Femur (tissue), 1 donor: Measurements from ENCODE around the gene ARMC7.

Source experiments
- DNase-seq: peaks from one replicate; pipeline ENCODE4 v3.0.0-alpha.2; 2017

ARMC7 gene

DNA sequence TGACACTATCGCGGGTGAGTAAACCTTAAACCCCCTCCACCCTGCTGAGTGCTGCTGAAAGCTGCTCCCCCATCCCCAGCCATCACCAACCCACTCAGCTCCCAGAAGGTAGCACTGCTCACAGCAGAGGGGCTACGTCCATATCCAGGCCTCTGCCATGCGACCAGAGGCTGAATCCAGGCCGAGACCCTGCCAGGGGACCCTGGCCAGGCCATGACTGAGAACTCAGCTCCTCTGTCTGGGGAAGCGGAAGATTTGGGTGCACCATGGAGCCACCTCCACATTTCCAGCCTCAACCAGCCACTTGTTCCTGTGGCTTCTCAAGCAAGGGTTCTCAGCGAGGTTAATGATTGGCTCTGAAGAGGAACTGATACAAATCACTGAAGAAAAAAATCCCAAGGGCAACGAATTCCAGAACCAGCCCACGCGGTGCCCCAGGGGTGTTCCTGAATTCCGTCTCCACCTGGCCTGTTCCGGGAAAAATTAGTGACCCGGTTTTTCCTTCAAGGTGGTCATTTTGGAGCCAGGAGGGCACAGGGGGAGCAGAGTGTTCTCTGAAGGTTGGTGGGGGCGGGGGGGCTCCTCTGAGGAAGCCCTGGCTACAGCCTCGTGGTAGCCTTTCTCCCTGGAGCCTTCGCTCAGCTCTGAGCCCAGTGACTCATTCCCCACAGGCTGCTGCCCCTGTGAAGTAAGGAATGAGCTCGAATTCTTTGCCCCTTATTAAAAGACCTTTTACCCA, 31.3 kb upstream of the ARMC7 start:
- DNase-seq: no peak

DNA sequence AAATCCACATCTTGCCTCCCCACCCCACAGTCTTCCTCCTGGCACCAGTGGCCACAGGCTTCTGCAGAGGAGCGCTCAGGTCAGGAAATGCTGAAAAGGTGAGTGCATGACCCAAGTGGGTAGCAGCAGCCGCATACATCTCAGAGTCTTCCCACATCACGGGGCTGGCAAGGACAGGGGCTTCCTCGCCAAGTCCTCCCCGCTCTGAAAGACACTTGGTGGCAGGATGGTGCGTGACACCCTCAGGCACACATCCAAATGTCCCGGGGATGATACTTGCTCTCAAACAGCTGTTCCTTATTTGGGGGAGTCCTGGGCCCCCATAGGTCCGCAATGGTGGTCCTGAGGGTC, 30.8 kb upstream of the ARMC7 start:
- no peak for DNase-seq

DNA sequence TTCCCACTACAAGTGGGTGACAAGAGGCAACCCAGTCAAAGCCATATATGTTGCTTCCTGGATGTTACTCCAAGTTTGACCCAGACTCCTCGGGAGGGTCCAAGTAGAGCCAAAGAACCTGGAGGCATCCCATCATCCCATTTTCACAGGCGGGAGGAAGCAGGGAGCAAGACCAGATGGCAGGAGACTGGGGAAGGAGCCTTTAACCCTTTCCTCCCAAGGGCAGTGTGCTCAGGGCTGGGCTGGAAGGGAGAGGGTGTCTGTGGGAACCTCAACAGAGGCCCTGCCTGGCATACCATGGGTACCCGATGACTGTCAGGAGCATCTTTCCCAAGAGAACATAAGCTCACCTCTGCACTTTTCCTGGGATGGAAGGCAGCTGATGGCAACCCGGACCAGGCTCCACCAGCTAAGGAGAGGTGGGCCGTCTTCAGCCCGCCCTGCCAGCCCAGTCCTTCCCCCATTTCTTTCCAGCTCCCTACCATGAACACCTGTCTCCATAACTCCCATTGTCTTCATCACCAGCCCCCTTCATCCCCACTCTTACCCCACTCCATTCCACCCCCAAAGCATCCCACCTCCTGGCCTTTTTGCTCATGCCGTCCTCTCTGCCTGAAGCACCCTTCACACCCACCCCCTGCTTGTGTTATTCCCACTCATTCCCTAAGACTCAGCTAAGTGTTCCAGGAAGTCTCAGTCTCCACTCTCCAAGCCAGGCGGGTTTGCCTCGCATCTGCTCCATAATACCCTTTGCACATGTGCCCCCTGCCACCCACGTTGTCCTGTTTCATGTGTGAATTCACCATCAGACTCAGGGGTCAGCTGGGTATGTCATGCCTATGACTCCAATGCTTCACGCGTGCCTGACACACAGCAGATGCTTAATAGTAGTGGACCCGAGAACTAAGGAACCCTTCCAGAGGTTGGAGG, 27.9 kb upstream of the ARMC7 start:
- DNase-seq: no peak

DNA sequence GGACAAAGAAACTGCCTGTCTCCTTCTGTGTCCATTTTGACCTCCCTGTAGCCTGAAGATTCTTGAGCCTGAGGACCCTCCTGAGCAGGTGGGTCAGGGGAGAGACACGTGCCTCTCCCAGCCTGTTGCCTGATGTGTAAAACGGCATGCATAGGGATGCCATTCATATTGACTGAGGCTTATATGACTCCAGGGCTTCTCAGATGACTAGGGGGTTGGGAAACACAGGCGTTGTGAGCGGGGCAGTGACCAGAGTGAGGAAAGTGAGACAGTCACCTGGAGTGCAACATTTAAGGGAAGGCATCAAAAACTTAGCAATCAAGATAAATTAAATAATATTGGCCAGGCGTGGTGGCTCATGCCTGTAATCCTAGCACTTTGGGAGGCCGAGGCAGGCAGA, 27.1 kb upstream of the ARMC7 start:
- DNase-seq: no peak

DNA sequence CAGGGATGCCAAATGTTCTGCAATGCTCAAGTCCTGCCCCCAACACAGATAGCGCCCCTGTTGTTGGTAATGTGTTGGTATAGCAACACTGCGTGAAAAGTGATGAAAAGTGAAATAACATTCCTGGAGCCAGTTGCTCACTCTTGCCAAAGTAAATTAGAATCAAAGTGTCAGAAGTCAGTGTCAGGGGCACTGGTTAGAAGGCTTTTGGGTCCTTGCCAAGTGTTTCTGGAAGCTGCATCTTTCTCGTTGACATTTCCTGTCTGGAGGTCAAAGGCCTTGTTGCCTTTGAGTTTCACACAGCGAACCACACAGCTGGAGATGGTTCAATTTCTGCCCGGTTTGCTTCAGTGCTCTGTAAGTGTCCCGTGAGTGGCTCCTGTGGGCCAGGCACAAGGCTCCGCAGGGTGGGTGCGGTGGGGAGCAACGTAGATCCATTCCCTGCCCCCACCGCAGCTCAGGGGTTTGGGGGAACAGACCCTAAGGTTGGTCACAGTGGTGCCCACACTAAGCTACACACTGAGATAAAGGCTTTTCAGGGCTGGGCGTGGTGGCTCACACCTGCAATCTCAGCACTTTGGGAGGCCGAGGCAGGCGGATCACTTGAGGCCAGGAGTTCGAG, 25.6 kb upstream of the ARMC7 start:
- DNase-seq: no peak

DNA sequence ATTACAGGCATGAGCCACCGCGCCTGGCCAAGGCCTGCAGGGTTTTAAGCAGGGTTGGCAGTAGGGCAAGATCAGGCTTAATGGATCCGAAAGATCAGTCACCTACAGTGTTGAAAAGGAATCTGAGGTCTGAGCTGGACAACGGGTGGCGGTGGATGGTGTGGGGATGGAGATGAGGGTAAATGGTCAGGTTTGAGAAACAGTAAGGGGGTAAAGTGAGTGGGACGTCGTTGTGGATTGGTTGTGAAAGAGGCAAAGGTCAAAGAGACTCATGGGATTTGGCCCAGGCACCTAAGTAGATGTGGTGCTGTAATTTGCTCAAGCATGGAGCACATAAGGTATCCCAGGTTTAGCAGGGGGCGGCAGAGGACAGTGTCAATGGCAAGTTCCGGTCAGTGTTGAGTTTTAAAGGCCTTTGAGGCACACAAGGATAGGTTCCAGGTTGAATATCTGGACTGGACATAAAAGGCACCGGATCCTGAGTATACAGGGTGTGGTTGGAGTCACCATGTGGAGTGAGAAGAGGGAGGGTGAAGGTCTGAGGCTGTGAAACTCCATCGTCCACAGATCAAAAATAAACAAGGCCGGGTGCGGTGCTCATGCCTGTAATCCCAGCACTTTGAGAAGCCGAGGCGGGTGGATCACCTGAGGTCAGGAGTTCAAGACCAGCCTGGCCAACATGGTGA, 23.1 kb upstream of the ARMC7 start:
- no peak for DNase-seq

DNA sequence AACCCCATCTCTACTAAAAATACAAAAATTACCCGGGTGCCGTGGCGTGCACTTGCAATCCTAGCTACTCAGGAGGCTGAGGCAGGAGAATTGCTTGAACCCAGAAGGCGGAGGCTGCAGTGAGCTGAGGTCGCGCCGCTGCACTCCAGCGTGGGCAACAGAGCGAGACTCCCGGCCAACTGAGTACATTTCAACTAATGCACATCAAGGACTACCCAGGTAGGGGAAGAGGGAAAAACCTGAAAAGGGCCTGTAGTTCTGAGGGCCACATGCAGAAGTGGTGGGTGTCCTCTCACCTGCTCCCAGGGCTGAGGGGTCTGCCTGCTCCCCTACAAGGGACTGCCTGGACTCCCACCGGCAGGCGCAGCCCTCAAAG, 22.6 kb upstream of the ARMC7 start:
- no peak for DNase-seq

DNA sequence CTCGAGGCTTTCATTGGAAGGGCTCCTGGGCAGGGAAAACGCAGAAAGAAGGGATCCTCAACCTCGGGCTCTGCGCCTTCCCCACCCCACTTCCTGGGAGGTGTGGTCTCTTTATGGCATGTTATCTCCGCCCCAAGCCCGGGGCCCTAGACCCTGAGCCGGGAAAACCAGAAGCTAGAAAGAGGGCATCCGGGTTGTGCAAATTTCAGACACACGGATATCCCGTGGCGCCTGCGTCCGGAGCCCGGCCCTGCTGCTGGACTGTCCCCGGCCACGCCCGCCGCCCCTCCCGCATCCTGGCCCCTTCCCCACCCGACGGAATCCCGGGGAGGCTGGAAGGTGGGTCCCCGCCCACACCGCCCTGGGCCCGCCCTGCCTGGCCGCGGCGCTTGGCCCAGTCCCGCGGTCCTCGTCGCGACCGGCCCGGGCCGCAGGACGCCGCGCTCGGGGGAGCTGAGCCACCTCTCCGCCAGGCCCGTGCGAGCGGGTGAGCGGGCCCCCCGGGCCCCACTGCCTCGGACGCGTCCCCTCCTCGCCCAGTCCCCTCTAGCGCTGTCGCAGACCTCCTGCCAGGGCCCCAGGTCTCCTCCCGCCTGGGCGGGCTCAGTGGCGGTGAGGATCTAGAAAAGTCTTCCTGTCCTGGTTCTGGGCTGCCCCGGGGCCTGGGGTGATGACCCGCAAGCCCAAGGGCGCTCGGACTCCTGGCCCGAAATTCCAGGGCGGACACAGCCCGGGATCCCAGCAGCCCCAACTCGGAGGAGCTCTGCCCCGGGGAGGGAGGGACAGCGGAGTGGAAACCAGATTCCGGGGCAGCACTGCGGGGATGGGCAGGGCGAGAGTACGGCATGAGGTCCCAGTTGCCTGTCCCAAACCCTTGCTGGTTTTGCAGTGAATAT, 22.0 kb upstream of the ARMC7 start, which contains the start of gene SLC16A5:
SLC16A5 (plus strand) TSS at position 397 of the 896 bp plus-strand sequence. CDS start 5,683 bp downstream, outside the sequence.
- peak; percentile 91 for DNase-seq

DNA sequence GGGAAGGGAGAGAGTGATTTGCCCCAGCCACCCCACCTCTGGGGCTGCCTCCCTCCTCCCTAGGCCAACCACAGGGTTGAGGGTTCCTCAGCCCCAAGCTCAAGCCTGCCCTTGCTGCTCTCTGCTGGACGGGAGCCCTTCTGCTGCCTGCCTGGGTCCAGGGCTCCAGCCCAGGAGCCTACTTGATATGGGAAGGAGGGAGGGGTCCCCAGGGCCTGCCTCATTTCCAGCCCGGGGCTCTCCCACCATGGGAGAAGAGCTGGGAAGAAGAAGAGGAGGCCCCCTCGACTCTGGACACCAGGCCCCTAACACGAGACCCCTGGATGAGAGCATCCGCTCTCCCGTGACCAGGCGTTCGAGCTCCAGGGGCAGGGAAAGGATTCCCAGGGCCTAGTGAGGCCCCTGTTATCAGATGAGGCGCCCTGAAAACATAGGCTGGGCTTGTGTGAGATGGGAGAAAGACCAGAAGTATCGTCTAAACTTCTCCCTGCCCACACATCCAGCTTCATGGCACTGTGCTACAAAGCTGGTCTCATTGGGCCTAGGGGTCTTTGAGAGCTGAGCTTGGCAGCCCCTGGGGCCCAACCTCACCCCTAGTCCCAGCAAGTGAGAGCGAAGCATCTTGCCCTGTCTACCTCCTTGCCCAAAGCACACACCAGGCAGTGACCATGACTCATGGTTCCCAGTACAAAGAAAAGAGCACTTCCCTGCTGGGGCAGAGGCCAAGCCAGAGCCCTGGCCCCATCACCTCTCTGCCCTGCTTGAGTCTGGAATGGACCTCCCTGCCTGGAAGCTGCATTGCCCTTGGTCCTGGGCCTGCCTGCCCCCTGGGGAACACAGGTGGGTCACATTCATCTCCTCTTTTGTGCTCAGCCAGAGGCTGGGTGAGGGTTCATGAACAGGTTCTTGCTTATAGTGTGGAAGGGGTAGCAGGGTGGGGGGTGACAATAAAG, 21.0 kb upstream of the ARMC7 start:
- no peak for DNase-seq

DNA sequence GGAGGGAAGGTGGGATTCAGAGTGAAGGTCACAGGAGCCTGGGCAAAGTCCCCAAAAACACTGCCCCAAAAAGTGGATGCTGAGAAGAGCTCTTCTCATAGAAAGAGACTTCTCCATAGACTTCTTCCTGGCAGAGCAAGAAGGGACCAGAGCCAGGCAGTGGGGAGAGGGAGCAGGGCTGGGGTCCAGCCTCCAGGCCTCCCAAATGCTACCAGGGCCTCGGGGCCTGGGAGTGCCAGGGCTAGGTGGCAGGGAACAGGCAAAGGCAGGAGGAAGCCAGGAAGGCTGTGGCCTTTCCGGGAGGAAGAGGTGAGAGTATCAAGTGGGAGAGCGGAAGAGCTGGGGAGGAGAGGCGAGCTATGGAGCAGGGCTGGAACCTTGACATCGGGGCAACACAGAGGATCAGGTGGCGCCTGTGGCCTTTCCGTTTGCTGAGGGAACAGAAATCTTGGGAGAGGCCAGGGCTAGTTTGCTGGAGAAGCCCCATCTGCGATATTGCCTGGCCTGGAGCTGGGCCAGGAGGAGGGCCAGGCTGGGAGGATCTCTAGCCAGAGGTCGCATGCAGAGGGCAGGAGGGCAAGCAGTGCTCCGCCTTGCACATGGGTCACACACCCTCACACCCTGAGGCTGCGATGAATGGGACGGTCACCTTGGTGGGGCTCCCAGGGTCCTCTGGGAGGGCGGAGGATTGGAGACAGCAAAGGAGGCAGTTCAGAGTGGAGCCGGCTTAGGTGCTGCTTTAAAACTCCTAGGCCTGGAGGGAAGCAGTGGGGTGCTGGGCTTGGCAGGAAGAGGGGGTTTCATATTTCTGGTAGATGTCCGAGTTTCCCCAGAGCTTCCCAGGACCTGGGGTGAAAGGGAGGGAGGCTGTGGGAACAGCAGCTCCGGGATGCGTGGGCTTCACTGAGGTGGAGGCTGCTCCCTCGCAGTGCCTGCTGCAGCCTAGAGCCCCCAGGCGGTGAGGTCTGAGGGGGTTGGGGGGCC, 18.6 kb upstream of the ARMC7 start:
- no peak for DNase-seq

DNA sequence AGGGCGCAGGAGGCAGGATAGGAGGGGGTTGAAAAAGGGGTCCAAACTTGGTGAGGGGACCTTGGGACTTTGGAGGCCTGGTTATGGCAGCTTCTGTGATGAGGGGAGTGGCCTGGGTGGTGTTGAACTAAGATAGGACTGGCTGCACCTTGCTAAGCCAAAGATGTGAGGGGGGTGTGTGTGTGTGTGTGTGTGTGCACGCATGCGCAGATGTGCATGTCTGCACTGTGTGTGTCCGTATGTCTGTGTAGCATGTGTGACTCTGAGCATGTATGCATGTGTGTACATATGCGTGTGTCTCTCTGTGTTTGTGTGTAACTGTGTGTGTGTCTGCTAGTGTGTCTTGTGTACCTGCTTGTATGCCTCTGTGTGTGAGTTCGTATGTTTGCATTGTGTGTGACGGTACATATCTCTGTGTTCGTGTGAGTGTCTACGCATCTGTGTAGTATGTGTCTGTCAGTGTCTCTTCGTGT, 17.9 kb upstream of the ARMC7 start:
- DNase-seq: no peak

DNA sequence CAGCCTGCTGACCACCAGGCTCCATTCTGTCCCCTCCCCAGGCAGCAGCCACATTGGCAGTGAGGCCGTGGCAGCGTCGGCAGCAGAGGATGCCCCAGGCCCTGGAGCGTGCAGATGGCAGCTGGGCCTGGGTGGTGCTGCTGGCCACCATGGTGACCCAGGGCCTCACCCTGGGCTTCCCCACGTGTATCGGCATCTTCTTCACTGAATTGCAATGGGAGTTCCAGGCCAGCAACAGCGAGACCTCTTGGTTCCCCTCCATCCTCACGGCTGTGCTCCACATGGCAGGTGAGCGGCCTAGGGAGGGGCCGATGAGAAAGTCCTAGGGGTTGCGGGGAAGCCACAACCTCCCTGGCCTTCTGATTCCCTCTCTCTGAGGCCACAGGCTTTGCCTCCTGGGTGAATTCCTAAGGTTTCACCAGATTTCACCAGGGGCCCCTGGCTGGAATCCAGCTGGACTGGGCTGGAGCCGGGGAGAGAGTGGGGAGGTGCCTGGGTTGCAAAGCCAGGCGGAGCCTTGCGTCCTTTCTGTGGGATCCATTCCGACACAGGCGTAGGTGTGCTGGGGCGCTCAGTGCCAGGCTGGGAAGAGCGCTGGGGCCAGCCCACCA, 16.1 kb upstream of the ARMC7 start:
- no peak for DNase-seq

DNA sequence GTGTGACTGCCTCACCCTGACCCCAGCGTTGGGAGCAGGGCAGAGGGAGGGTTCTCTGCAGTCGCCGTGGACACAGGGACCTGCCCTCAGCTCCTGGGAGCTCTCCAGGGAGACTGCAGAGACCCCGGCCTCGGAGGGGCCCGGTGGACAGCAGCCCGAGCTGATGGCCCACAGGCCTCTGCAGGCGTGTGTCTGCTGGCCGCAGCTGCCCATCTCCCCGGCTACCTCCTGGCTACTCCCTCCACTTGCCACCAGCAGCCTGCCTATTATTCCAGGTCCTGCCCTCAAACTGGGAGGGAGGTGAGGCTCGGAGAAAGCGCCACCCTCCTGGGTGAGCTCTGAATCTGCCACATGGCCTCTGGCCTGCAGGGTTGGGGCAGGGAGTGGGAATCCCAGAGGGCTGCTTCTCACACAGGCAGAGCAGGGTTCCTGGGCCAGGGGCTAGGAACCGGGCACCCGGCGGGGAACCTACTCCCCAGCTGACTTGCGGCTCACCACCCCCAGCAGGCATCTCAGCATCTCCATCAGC, 14.8 kb upstream of the ARMC7 start:
- DNase-seq: no peak

DNA sequence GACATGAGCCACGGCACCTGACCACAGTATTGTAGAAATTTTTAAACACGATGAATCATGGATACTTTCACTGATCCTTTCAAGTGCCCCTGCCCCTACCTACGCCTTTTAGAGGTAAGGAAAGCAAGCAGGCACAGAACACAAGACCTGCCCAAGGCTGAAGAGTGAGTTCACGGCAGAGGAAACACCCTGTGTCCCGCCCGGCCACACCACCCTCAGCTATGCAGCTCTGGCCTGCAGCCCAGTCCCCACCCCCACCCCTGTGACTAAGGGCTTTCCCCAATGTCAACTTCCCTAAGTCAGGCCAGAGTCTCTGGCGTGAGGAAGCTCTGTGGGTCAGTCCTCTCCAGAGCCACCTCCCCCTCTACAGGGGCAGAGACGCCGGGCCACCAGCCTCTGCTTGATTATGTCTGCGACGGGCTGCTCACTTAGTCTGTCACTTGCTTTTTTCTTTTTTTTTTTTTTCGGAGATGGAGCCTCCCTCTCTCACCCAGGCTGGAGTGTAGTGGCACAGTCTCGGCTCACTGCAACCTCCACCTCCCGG, 13.6 kb upstream of the ARMC7 start:
- peak; percentile 80 for DNase-seq

DNA sequence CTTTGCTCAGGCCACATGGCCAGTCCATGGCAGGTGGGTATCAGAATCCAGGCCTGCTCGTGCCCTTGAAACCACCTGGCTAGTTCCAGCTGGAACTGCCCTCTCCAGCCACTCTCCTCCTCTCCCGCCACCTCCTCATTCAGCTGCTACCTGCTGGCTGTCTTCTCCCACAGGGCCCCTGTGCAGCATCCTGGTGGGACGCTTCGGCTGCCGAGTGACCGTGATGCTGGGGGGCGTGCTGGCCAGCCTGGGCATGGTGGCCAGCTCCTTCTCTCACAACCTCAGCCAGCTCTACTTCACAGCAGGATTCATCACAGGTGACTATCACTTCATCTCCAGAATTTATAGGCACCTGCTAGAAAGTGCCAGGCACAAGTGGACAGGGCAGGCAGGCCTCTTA, 11.9 kb upstream of the ARMC7 start:
- DNase-seq: no peak

DNA sequence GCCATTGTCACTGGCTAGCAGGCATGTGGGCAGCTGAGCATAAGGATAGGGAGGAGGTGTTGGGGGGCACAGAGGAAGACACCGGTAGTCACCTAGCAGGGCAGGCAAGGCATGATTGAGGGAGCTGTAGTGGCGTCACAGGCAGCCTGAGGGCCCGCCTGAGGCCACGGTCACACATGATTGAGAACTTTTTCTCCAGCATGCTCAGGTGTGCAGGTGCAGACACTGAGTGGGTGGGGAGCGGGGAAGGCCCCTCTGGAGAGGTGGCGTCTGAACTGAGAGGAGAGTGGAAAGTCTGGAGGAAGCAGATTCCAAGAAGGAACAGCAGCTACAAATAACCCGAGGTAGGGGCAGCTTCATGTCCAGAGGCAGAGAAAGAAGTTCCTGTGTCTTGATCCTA, 10.9 kb upstream of the ARMC7 start:
- DNase-seq: no peak

DNA sequence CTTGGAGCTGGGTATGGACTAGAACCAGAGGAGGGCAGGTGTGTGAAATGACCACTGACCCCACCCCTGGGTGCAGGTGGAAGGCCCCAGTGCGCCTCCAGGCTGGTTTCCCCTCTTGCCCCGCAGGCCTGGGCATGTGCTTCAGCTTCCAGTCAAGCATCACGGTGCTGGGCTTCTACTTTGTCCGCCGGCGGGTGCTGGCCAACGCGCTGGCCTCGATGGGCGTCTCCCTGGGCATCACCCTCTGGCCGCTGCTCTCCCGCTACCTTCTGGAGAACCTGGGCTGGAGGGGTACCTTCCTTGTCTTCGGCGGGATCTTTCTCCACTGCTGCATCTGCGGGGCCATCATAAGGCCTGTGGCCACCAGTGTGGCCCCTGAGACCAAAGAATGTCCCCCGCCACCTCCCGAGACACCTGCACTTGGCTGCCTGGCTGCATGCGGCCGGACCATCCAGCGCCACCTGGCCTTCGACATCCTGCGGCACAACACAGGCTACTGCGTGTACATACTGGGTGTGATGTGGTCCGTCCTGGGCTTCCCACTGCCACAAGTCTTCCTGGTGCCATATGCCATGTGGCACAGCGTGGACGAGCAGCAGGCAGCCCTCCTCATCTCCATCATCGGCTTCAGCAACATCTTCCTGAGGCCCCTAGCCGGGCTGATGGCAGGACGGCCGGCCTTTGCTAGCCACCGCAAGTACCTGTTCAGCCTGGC, 9.7 kb upstream of the ARMC7 start:
- no peak for DNase-seq

DNA sequence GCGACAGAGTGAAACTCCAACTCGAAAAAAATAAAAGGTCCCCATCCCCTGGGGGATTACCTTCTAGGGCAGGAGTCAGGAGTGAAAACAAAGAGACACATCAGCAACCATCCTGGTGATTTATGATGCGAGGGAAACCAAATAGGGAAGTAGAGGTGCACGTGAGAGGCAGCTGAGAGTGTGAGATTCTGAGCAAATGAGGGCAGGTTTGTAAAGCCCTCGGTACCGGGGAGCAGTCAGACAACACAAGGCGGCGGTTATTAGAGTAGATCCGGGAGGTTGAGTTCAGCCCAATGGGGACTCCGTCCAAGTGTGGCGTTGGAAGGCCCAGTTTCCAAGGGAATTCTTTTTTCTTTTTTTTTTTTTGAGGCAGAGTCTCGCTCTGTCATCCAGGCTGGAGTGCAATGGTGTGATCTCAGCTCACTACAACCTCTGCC, 7.4 kb upstream of the ARMC7 start:
- no peak for DNase-seq
